Muscle of back (tissue), 11 donors: ENCODE data around the gene KRTAP5-6. TPM values are rescaled to one million over a fixed set of nuclear protein-coding genes. Genes with fewer than 3 reads are reported as not detected.

Experiments
- DNase-seq, 3 donors: peaks; one replicate each; pipeline versions ENCODE4 v3.0.0 to v3.0.0-alpha.2; 2013
- polyA plus RNA-seq, 10 donors: library from polyadenylated mRNA; unstranded; fragments of 120-200 nt; gene quantifications; one replicate each; pipeline ENCODE4 v1.2.1, GENCODE V29; 2013; ENCODE audit not compliant: insufficient read length in 10 of 10

Gene KRTAP5-6
- polyA plus RNA-seq, 10 donors, result 0.37 to 0.96 (median 0.61) TPM; not detected in 3

DNA sequence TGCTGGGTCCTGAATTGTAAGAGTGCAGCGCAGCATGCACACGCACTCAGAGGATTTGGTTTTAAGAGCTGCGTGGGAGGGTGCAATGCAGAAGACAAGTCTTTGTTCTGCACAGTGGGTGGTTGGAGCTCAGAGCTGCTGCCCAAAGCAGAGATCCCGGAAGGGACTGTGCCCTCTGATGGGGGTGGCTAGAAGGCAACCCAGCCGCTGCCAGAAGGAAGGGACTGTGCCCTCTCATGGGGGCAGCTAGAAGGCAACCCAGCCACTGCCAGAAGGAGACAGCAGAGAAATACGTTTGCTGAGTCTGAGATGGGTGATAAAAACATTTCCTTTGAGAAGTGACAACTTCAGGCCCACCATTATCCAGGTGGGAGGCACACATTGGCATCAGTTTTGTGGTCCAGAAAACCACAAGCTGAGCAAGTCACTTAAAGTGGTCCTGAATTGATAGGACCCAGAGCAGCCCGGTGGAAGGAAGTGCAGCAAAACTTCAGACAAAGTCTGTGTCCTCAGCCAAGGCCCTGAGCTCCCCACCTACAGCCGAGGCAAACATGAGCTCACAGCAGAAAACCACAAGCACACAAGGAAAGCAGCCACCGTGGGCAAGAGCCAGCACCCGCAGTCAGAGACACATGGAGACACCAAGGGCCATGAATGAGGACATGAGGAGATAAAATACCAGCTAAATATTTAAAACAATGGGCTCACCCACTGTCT, 4.3 kb downstream of the KRTAP5-6 start:
- no peak for DNase-seq

DNA sequence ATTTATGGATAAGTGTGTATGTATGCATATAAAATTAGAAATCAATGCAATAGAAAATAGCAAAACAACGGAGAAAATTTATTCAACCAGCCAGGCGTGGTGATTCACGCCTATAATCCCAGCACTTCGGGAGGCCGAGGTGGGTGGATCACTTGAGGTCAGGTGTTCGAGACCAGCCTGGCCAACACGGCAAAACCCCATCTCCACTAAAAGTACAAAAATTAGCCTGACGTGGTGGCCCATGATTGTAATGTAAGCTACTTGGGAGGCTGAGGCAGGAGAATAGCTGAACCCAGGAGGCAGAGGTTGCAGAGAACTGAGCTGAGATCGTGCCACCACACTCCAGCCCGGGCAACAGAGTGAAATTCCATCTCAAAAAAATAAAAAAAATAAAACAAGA, 5.5 kb downstream of the KRTAP5-6 start:
- DNase-seq, result no peak

GRCh38 chr11:1703146-1703545, 6.2 kb downstream of the KRTAP5-6 start:
- DNase-seq, result no peak

GRCh38 chr11:1705126-1706052, 8.4 kb downstream of the KRTAP5-6 start:
- no peak for DNase-seq

DNA sequence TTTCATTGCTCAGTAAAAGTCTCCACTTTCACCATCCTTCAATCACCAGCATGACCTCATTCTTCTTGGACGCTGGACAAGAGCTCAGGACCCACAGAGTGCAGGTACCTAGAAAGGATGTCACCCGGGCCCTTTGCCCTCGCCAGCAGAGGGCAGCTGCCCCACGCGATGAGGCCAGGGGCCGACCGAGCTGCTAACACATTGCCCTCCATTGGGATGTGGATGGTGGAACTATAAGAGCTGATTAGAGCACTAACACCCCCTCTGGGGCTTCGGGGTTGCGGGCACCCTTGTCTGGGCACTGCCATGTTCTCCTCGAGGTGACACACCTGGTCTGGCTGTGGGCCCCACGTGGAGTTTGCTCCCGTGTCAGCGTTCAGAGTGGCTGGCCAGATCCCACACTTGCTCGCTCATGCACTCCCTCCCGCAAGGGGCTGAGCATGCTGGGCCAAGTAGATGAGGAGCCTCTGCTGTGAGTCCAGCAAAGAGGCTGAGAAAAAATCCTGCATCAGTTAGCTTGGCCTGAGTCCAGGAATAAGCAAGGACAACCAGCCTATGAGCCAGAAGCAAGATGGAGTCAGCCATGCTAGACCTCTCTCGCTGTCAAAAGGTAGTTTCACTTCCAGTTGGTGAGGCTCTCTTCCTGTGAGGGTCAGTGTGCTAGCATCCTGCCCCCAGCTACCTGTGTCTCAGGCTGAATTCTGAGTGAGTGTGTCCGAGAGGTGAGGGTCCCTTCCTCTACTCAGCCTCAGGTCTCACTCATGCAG, 9.8 kb downstream of the KRTAP5-6 start:
- no peak for DNase-seq

- DNase-seq, result no peak
Observed at GRCh38 chr11:1707751-1708150, 10.8 kb downstream of the KRTAP5-6 start.

GRCh38 chr11:1708716-1709115, 11.7 kb downstream of the KRTAP5-6 start:
- DNase-seq, result no peak

DNA sequence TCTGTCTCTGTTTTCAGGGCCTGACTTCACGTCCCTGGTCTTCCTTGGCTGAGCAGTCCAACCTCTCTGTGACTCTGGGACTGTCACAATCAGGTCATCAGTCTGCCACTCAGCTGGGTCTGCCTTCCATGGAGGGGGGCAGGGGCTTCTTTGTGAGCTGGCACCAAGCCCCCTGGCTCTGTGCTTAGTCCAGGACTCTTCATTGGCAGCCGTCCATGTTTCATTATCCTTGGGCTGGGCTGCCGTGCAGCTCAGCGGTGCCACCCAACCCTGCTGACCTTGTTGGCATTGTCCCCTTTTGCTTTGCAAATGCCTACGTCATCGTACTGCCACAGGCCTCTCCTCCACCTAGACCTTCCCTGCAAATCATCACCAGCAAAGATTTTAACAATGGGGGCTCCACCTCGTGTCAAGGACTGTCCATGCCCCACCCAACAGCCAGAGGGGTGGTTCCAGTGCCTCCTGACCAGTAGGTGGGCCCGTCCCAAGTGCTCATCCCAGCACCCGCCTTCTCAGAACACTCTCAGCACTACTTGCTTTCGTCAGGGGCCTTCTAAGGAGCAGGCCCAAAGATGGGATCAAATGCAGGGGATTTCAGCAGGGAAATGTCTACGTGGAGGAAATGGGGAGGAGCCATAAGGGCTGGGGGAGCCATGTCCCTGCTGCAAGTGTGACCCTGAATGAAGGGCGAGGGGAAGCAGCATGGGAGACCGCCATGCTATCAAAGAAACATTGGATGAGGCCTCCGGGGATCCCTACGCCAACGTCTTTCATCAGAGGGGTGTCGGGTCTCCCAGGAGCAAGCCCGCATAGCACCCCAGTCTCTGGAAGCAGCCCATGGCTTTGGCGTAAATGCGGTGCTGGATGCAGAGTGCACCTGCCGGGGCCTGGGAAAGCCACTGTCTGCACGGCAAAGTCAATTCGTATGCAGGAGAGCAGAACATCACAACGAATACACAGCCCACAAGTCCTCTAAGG, 18.2 kb downstream of the KRTAP5-6 start:
- DNase-seq, result no peak

GRCh38 chr11:1717745-1718144, 20.8 kb downstream of the KRTAP5-6 start:
- DNase-seq, result peak in 1 of 3 donors; percentile 9

DNA sequence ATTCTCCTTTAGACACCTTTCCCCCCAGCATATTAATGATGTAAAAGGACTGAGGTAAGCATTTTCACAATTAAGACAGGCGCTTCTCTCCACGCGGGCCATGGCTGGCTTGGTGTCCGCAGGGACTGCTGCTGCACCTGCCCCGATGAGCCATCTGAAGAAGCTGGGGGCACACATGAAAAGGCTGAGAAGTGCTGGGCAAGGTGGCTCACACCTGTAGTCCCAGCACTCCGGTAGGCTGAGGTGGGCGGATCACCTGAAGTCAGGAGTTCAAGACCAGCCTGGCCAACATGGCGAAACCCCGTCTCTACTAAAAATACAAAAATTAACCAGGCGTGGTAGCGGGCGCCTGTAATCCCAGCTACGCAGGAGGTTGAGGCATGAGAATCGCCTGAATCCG, 21.3 kb downstream of the KRTAP5-6 start:
- no peak for DNase-seq

- no peak for DNase-seq
Observed at GRCh38 chr11:1719781-1720180, 22.8 kb downstream of the KRTAP5-6 start.

GRCh38 chr11:1727096-1727690, 30.2 kb downstream of the KRTAP5-6 start:
- DNase-seq, result no peak

DNA sequence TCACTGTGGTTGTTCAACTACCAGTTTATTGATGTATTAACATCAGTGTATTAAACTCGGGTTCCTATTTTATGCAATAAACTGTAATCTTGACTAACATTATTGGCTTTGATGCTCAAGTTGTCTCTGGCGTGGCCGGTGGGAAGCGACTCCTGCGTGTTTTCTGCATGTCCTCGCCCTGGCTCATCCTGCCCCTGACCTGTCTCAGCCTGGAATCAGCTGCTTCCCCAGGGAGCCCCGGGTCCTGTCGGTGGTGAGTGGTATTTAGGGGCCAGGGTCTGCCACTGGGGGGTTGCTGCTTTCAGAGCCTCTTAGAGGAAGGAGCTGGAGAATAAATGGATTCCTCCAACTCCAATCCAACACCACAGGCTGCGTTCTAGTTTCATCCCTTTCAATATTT, 30.9 kb downstream of the KRTAP5-6 start:
- DNase-seq, result no peak

DNA sequence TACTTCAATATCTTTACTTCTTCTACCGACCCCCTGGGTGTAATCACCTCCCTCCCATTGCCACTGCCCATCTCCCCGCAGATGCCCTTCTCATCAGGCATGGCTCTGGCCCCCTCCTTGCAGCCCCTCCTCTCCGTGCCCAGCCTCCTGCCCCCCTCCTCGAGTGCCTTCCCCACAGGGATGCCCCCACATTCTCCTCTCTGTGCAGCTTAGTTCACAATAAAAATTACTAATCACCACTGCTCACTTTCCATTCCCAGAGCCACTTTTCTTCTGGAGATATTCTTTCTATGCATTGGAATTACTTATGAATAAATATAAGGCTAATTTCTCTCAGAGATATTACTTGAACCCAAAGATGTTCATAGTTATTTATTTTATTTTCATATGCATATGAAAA, 31.3 kb downstream of the KRTAP5-6 start:
- DNase-seq, result no peak

DNA sequence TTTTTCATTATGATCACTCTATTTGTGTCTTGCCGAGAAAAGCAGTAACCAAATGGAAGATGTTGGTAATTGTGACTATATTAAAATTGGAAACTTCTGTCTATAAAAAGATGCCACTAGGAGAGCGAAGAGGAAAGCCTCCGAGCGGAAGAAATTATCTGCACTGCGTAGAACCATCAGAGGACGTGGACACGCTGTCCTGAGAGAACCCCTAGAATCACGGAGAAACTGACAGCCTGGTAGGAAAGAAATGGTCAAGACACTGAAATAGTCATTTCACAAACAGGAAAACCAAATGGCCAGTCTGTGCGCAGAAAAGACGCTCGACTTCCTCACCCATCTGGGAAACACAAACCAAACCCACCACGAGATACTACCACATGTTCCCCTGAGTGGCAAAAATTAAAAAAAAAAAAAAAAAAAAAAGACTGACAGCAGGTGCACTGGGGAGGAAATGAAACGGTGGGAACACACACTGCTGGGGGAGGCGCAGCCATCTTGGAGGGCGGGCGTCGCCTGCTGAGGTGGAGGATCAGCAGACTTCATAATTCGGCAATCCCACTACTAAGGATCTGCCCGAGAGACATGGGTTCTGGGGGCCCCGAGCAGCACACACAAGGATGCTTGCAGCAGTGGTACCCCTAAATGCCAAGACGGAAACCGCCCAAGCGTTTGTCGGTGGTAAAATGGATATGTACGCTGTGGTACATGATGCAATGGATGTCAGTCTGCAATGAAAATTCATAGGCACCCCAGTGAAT, 32.1 kb downstream of the KRTAP5-6 start:
- no peak for DNase-seq

DNA sequence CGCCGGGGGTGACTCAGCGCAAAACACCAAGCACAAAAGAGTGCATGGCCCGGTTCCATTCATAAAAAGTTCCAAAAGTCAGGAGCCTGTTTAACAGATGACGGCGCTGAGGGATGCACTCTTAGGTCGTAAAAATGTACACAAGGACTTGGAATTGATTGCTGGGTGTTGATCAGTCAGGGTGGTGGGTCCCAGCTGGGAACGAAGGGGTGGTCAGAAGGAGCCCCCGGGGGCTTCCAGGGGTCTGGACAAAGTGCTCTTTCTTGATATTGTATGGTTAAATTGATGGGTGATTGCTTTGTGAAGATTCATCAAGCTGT, 32.7 kb downstream of the KRTAP5-6 start:
- DNase-seq, result no peak

GRCh38 chr11:1730059-1730629, 33.1 kb downstream of the KRTAP5-6 start:
- DNase-seq, result no peak

DNA sequence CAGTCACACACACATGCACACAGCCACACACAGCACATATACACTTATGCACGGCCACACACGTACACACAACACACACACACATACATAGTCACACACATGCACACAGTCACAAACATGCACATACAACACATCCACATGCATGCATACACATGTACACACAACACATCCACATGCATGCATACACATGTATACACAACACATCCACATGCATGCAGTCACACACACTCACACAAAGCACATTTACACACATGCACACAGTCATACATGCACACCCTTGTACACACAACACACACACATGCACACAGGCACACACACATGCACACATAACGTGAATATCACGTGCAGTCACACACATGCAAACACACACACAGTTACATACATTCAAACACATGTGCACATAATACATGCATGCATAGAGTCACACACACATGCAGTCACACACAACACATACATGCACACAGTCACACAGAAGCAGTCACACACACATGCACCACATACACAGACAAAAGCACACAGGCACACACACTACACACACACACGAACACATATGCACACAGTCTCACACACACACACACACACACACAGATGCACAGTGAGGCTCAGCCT, 34.6 kb downstream of the KRTAP5-6 start:
- DNase-seq, result no peak

- DNase-seq, result no peak
Observed at GRCh38 chr11:1732418-1733008, 35.5 kb downstream of the KRTAP5-6 start.
